ENCODE data around the gene PDK3.

The PDK3 gene

DNA sequence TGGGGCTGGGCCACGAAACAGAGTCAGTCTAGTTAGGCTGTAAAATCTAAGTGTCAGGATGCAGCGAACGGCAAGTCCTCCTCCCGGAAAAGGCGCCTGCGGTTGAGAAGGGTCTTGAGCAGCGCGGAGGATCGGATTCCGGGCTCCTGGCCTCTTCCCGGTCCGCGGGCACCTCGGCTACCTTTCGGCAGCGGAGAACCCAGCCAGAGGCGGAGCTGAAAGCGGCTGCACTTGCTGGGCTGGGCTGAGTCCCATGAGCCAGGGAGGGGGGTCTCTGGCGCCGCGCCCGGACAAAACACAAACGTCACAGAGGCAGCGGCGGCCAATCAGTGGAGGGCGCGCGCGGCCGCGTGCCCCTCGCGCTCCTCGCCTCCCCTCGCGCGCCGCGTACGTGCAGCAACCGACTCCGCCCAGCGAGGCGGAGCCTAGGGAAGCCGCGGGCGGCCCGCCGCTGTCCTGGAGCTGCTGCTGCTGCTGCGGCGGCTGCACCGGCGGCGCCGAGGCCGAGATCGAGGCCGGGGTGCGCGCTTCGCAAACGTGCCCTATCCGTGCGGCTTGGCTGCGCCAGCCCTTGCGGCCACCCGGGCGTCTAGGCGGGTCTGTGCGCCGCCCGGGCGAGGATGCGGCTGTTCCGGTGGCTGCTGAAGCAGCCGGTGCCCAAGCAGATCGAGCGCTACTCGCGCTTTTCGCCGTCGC, at the start of gene PDK3:
TSS of gene PDK3 (plus strand) at position 451 of the 696 bp plus-strand sequence. CDS start at position 621, 170 bp downstream.
- DNase-seq: peak; percentile 90

DNA sequence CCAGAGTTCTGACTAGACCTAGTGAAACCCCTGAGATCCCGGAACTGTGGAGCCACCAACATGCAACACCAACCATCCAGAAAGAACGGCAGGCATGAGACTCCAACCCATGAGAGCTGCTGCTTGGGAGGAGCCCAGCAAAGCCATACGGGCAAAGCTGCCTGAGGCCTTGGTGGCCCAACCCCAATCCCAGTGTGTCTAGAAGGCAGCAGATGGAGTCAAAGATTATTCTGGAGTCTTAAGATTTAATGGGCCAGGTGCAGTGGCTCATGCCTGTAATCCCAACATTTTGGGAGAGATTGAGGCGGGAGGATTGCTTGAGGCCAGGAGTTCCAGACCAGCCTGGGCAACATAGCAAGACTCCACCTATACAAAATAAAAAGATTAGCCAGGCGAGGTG, 49.2 kb upstream of the PDK3 start:
- no peak for DNase-seq

DNA sequence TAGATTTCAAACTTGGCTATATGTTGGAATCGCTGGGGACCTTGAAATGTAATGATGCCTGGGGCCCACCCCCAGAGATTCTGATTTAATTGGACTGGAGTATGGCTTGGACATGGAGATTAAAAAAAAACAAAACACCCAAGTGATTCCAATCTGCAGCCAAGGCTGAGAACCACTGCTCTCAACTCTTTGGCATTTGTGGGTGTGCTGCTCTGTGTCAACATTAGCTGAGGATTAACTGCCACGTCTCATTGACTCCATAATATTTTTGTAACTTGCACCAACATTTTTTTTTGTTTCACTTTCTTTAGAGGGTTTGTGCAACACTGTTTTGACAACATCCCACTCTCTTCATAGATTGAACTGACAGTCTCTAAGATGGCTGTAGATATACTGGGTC, 41.1 kb upstream of the PDK3 start:
- no peak for DNase-seq

DNA sequence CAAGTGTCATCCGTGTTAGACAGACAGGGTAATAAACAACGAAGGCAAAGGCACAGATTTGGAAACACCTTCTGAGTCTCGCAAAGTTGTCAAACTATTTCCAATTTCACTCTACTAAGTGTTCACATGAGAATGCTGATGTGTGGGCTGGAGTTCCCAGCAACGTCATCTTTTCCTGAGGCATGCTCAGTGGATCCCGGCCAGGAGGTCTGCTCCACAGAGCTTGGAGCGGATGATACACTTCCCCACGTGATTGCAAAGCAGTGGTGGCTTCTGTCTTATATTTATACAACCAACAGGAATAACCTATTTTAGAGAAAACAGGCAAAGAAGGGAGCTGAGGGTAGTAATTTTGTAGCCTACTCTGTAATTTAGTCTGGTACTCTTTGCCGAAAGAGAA, 40.1 kb upstream of the PDK3 start:
- no peak for DNase-seq

DNA sequence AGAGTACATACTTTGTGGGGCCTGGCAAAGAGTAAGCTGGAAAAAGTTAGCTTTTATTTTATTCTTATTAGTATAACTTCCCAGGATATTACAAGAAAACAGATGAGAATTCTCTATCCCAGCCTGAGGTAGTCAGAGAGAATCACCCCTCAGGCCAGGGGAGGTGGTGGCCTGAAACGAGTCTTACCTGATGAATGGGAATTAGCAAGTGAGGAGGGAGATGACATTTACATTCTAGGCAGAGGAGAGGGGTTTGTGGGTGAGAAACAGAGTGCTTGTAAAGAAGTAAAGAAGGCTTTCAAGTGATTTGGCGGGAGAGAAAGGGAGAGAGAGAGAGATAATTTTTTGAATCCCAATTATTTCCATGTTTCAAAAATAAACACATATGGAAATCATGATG, 39.3 kb upstream of the PDK3 start:
- DNase-seq: no peak

DNA sequence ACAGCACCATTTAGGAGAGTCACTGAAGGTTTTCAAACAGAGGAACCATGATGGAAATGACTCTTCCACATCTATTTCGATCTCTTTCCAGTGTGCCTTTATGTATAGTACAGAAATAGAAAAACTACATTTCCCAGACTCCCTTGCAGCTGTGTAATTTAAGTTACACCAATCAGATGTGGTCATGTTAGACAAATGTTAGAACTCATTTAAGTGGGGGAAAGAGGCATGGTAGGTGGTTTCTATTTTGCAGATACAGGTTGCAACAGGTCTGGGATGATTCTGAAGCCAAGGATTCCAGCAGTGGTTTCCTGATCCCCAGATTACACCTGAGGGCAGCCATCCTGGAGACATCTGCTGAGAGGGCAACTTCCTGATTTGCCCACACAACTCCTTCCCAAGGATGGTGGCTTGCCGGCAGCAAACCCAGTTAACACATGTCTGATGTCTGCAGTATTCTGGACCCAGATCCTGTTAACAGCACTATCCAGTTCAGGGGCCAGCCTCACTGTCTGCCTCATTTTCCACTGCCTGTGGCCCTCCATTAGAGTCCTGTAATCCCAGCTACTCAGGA, 38.7 kb upstream of the PDK3 start:
- DNase-seq: peak; percentile 33

DNA sequence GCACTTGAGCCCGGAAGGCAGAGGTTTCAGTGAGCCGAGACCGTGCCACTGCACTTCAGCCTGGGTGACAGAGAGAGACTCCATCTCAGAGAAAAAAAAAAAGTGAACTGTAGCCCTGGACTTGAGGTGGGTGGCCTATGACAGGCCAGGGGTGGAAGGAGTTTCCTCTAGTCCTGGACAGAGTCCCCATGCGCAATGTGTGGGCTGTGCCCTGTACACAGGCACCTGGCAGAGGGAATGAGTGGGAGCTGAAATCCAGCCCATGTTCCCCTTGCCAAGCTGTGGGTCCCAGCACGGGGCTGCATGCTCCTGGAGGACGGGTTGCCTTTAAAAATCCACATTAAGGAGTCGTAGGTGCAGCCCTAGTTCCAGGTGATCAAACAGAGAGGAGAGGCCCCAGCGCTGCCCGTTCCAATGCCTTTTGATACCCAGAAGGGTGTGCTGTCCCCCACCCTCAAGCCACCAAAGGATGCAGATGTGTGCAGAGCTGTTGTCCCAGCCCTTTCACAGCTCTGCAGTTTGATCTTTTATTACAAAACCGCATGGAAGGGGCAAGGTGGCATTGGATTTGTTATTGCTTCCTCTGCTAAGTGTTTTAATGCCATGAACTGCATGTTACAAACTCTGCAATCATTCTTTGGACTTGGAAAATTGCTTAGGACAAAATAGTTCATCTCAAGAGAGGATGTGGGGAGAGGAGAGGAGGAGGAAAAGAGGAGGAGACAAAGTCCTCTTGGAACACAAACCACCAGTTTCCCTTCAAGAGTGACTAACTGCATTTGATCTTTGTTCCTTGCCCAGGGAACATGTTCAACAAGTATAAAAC, 38.0 kb upstream of the PDK3 start:
- no peak for DNase-seq

DNA sequence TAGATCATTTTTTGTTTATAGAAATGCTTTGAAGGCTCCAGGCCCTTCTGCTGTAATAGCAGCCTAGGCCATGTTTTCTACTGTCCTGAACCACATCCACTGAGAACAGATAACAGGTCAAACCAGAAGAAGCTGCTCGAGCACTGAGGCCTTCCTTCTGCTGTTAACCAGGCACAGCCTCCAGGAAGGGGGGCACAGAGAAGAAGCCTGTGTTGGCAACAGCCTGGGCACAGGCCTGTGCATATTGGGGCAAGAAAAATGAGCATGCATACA, 37.4 kb upstream of the PDK3 start:
- no peak for DNase-seq

DNA sequence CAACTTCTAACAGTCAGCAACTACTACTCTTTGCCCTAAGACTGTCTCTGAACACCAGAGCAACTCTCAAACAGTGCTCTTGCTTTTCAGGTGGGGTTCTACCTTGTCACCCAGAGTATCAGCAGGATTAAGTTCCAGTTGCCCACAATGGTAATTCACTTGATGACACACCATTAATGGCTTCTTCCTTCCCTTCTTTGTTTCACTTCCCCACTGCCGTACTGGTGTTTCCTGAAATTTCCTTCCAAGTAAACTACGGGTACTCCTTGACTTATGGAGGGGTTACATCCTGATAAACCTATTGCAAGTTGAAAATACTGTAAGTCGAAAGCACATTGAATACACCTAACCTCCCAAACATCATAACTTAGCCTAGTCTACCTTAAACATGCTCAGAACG, 36.6 kb upstream of the PDK3 start:
- no peak for DNase-seq

DNA sequence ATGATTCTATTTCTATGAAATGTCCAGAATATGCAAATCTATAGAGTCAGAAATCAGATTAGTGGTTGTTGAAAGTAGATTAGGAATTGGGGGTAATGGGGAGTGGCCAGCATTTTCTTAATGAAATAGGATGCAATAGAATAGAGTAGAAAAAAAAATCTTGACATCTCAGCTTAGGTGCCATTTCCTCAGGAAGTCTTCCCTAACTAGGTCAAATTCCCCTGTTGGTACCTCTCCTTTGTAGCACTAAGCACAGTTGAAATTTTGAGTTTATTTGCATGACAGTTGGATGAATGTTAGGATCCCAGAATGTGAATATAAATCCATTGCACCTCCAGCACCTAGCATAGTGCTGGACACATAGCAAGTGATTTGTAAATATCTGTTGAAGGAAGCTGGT, 30.0 kb upstream of the PDK3 start:
- DNase-seq: peak; percentile 0

DNA sequence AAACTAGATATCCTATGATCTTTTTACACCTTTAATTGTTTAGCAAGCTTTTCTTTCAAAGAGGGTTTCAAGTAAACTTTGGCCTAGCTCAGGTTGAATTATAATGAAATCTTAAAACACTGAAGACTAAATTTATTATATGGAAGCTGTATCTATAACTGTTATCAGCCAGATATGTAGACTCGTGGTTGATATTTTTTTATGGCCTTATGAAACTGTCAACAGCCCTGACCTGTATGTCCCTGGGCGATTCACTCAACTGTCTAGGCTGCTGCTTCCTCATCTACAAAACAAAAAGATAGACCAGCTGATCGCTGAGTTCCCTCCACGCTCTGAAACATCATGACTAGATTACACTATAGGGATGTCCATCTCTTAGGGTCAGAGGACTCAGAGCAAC, 21.2 kb upstream of the PDK3 start:
- DNase-seq: no peak

DNA sequence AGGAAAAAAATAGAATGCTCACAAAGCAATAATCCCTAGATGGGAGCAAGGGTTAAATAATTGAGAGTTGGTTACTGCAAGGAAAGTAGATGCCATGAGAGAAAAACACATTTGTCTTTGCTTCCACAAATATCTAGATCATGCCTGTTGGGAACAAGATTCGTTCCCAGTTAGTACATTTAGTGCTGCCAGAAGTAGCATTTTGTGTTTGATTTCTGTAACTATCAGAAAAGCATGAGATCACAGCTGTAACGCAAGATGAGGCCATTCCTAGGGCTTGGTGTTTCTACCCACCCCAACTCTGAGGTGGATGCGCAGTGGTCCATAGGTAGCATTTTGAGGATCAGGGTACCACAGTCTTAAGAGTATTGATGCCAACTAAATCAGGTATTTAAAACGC, 20.4 kb upstream of the PDK3 start:
- DNase-seq: no peak

DNA sequence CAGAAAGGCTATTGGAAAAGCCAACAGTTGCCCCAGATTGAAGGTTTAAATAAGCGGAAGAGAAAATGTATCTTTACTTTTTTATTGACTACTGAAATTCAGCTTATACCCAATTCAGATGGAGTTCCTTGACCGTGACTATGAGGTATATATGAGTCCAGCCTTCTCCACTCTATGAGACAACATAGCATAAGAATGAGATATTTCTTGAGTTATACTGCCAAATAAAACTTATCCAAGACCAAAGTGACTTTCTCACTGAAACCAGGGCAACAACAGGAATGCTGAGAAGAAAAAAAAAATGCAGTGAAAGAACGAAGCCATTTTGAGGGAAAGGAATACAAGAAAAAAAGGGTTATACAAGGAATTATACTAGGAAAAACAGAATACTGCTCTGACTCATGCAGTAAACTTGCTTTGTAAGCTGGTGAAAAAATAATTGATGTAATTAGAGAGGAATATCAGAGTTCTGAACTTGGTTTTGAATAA, 16.3 kb upstream of the PDK3 start:
- DNase-seq: no peak

DNA sequence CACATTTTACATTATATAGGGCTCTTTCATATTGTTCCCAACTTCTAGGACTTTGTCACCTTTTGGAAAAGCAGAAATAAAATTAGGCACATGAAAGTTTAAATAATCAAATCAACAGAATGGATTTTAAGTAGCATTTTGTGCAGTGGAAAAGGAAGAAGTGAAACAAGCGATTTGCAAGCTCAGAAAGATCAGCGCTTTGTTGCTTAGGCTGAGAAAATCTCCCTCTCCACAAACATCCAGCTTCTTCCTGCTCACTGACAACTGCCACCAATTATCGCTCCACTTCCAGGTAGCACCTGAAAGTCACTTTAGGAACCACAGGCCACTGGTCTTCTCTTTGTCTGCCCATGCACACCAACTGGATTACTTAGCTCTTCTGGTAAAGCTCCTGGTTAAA, 2.0 kb upstream of the PDK3 start:
- DNase-seq: no peak

DNA sequence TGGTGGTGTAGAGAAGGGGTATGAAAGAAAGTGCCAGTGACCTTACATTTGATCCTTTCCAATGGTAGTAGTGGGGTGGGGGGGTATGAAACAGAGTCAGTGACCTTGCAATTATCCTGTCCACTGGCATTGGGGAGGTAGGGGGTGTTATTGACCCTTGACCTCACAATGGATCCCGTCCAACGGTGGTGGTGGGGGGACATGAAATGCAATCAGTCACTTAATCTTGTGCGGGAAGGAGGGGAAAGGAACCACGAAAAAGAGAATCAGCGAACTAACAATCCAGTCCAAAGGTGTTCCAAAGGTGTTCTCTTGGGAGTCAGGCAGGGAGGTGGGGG, 619 bp upstream of the PDK3 start:
- no peak for DNase-seq

DNA sequence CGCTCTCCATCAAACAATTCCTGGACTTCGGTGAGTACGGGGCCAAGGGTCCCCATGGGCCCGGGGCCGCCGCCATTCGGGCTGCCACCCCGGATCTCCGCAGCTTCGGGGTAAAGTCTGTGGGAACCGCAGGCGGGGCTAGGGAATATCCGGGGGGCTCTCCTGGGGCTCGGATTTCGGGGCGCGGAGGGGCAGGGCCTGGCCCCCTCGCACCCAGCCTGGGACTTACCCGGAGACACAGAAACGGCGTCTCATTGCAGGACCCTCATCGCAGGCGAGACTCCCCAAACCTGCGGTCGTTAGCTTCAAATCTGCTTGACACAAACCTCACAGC, 413 bp downstream of the PDK3 start:
- peak; percentile 38 for DNase-seq

DNA sequence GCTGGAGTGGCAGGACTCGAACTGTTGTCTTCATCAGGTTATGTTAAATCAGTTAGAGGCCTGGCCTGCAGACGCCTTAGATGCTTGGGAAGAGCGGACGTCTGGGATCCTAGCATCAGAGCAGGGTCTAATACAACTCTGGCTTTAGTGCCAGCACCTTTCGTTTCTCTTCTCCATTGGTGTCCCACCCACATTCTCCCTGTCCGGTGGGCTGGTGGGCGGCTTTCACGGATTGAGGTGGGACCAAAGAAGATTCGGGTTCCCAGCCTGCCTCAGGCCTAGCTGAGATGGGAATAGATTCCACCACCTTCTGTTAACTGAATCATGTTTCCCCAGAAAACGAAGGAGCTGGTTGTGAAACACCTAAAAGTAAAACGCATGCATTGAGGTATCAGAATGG, 939 bp downstream of the PDK3 start:
- DNase-seq: no peak

DNA sequence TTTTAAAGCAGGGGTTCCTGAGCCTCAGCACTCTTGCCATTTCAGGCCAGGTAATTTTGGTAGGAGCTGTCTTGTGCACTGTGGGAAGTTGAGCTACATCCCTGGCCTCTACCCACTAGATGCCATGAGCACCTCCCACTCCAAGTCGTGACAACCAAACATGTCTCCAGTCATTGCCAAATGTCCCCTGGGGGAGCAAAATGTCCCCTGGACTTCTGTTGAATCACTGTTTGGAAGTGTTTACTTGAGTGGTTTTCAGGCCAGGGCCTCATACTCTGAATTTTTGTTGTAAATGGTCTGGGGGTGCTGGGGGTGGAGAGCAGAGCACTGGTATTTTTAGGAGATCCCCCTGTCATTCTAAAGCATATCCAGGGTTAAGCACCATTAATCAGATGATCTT, 3.2 kb downstream of the PDK3 start:
- DNase-seq: no peak

DNA sequence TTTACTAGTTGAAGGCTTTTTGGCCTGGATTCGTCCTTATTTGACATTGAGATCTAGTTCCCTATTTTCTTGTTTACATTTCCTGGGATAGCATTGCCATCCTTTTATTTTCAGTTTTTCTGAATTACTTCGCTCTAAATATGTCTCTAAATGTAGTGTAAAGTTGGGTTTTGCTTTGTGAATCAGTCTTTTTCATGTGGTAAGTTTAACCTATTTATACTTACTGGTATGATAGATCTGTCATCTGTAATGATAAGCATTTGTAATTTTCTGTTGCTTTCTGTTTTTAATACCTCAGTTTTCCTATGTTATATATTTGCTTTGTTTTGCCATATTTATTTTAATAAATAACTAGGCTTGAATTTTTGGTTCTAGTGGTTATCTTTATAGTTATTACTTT, 6.7 kb downstream of the PDK3 start:
- no peak for DNase-seq

DNA sequence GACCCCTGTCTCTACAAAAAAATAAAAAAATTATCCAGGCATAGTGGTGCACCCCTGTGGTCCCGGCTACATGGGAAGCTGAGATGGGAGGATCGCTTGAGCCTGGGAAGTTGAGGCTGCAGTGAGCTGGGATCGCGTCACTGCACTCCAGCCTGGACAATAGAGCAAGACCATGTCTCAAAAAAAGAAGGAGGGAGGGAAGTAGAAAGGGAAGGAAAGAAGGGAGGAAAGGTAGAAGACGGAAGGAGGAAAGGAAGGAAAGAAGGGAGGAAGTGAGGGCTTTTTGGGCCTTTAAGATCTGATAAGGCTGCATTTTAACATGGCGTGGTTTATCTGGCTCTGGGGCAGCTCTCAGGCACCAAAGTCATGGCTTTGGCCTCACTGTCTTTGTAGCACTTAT, 10.4 kb downstream of the PDK3 start:
- no peak for DNase-seq

DNA sequence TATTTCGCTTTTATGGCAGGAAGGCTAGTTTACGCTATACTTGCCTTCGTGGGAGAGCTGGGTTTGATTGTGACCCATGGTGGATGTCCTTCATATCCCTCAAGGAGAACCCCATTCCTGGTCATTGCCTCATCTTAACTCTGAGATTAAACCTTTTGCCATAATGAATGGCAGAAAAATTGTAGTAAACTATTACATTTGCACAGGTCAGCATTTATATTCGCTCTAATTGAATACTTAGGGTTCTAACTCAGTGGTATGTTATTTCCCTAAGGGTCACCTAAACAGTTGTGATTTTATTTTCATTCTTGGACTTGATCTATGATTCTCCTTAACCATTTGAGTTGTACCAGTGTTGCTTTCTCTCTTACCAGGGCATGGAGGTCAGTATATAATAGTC, 13.4 kb downstream of the PDK3 start:
- no peak for DNase-seq

DNA sequence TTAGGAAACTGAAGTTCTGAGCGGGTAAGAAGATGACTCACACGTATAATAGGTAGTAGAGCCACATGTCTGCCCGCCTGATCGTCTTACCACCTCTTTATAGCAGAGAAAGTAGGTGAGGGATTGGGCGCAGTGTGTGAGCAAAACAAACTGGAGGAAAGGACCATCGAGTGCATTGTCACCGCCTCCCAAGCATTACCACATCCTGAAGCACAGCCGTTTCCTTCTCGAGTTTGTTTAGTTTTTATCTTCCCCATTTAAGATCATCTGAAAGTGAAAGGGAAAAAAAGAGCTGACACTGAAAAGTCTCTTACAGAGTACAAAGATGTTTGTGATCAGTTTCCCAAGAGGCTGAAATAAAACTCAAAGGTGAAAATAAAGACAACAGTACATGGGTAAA, 14.8 kb downstream of the PDK3 start:
- peak; percentile 87 for DNase-seq

DNA sequence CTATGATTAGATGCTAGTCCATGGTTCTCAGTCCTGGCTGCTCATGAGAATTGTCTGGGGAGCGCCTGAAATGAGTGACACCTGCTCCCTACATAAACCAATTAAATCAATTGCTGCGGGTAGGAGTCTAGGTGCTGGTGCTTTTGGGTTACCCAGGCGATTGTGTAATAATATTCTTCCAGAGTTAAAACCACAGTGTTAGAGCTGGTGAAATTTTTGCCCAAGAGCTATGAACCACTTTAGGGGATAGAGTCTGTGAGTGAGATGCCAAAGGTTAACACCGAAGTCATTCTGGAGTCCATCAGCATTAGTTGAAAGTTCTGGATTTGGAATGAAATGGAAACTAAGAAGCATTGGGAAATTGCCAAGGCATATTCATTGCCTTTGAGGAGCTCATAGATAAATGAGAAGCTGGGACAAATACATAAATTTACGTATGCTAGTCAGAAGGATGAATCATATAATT, 15.3 kb downstream of the PDK3 start:
- DNase-seq: peak; percentile 56

DNA sequence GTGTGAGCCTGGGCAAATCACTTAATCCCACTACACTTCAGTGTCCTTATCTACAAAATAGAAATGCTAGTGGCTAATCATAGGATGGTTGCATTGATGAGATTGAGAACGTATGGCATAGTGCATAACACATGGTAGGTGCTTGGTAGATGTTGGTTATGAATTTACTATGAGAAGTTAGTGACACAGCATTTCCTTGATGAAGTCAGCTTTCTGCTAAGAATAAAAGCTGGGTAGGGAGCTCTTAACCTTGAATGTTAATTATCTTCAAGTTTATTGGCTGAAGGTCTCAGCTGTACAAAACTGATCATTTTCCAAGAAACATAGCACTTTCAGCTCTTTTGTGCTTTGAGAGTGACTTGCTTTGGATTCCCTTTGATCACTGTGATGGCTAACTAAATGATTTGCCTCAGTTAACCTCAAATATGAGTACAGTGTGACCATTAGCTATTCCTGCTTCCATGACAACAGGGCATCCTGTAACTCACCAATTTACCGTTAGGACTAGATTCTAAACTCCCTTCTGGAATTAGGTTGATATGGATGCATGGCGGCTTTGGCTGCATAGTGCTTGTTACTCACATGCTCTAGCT, 17.8 kb downstream of the PDK3 start:
- DNase-seq: no peak

All from CD4-positive, alpha-beta T cell treated with Interleukin-12 subunit alpha and Interleukin-12 subunit beta, for 1 hour (primary cell).